Right lobe of liver (tissue), 6 donors: ENCODE results near the gene CS. TPM values are rescaled to one million over a fixed set of nuclear protein-coding genes. Genes with fewer than 3 reads are reported as not detected.
"Not testable (repeated sequence)": the region's sequence is repeated elsewhere in the genome, so short reads cannot be mapped to it uniquely, and the experiment has no call there.

Source experiments
- ATAC-seq, 4 donors: fragments of 200-7000 bp; cut with Tn5 transposase; one replicate each; pipeline ENCODE4 v1.9.1; 2020; ENCODE audit warnings: mild to moderate bottlenecking in 4 of 4, moderate library complexity in 4 of 4
- DNase-seq, 3 donors: peaks; one replicate each; pipeline ENCODE4 v3.0.0-alpha.2; 2020
- H3K27ac ChIP-seq, 3 donors: fragments of 200-600 bp; one replicate each; pipeline ENCODE4 v1.8.0; 2022
- H3K27me3 ChIP-seq, 2 donors: fragments of 200-600 bp; one replicate each; pipeline ENCODE4 v1.8.0; 2022
- H3K36me3 ChIP-seq, 4 donors: fragments of 200-600 bp; sonication (generic) in 1 of 4; one replicate each; pipeline versions ENCODE4 v1.5.1 to v1.8.0; 2017 to 2022; ENCODE audit warnings: control low read depth in 1 of 4
- H3K4me1 ChIP-seq, 4 donors: fragments of 200-600 bp; sonication (generic) in 1 of 4; one replicate each; pipeline versions ENCODE4 v1.5.1 to v1.8.0; 2017 to 2022; ENCODE audit warnings: control low read depth in 1 of 4
- H3K4me3 ChIP-seq, 3 donors: fragments of 200-600 bp; one replicate each; pipeline ENCODE4 v1.8.0; 2022
- H3K9me3 ChIP-seq, 4 donors: fragments of 200-600 bp; sonication (generic) in 1 of 4; one replicate each; pipeline versions ENCODE4 v1.5.1 to v1.8.0; 2017 to 2022; ENCODE audit warnings: control low read depth in 1 of 4
- CTCF ChIP-seq, 4 donors: fragments of 200-600 bp in 3 of 4; fragments of 450-650 bp in 1 of 4; IDR thresholded peaks; one replicate each; pipeline versions ENCODE4 v1.5.1 to v1.8.0; 2016 to 2022; ENCODE audit warnings: antibody characterized with exemption in 4 of 4, mild to moderate bottlenecking in 2 of 4
- POLR2A ChIP-seq: fragments of 450-650 bp; IDR thresholded peaks from one replicate; pipeline ENCODE4 v1.6.1; 2017; ENCODE audit warnings: antibody characterized with exemption, mild to moderate bottlenecking
- WGBS: methylation state at CpG from one replicate; pipeline ENCODE4 v1.1.6; 2018; ENCODE audit warnings: low coverage, low lambda C conversion rate; ENCODE audit not compliant: insufficient coverage; ENCODE audit errors: missing lambda C conversion rate; 5-methylcytosine and 5-hydroxymethylcytosine counted together
- intact Hi-C, 2 donors: fragments of 100-400 bp; cut with DNase I; formaldehyde crosslinking; loops; one replicate each; pipeline versions ENCODE4 v1.11.2 to v1.14.1; 2022
- total RNA-seq, 6 experiments: library from RNA; depleted of rRNA in 2 of 6; stranded (reverse); fragments of >200 nt in 2 of 6; fragmentation: NEBNext Ultra II Directional in 3 of 6; extraction: Animal tissue kit (Norgen Biotek cat#: 25700) in 3 of 6; gene quantifications; one replicate each; pipeline versions ENCODE4 v1.1.0 to v1.2.4, GENCODE V29; 2016 to 2023
- donor health status: DM: no; HTN: yes; CAD: no.
- donor health status: DM: no; HTN: no; CAD: no.
- donor health status: DM: no; HTN: no; CAD: no.
- donor health status: DM: no; HTN: yes; CAD: no.
- donor health status: DM: no; HTN: yes; CAD: no.

CS gene
- total RNA-seq, 6 experiments from 2014 or later, result 45.6 to 109 (median 61.2) TPM

GRCh38 chr12:56336361-56337167 is 36.4 kb upstream of the CS start:
- ATAC-seq, result no peak
- no peak for DNase-seq
- 80% methylated on average over 6 of the region's 9 CpGs for WGBS
- intact Hi-C loops, result no loop called here
- Histone ChIP-seq H3K9me3 (no peaks in the 10 kb centered on the region), H3K36me3 (peaks cover 0 to 1% (median 0%) of the 10 kb centered on the region in 4 donors), H3K27ac (no peak overlapping the region), H3K4me1 (peaks cover 0 to 14% (median 0%) of the 10 kb centered on the region in 4 donors), H3K27me3 (no peaks in the 10 kb centered on the region), H3K4me3 (no peak overlapping the region)
- TF ChIP-seq CTCF (IDR thresholded peaks at IDR 0.05) (no peak), POLR2A (no peak)

- 84% methylated on average over 5 of the region's 8 CpGs for WGBS
- intact Hi-C loops, result not testable (repeated sequence)
- H3K4me1 ChIP-seq, result peaks cover 0 to 14% (median 0%) of the 10 kb centered on the region in 4 donors
Observed at GRCh38 chr12:56335527-56335926, 35.4 kb upstream of the CS start.

GRCh38 chr12:56334490-56334793 is 34.3 kb upstream of the CS start:
- intact Hi-C loops, result no loop called here
- Histone ChIP-seq H3K27ac (peak overlapping the region; percentile 91 to 94 (median 93)), H3K36me3 (no peaks in the 10 kb centered on the region), H3K27me3 (no peaks in the 10 kb centered on the region), H3K9me3 (no peaks in the 10 kb centered on the region), H3K4me3 (peak overlapping the region; percentile 53 to 68 (median 57)), H3K4me1 (peaks cover 0 to 14% (median 0%) of the 10 kb centered on the region in 4 donors)
- WGBS, result 3% methylated on average over 5 of the region's 6 CpGs
- TF ChIP-seq CTCF (IDR thresholded peaks at IDR 0.05), result no peak
- TF ChIP-seq POLR2A, result no peak
- no peak for DNase-seq
- no peak for ATAC-seq

More at GRCh38 chr12:56335527-56335926, 35.4 kb upstream of the CS start:
- not testable (repeated sequence) for ATAC-seq, H3K9me3 ChIP-seq, H3K27ac ChIP-seq, H3K36me3 ChIP-seq, H3K27me3 ChIP-seq, DNase-seq, H3K4me3 ChIP-seq

- WGBS, result 0% methylated on average over 36 of the region's 45 CpGs
- peak; percentile 94 to 97 (median 95) for DNase-seq
- no peaks in the 10 kb centered on the region for H3K36me3 ChIP-seq
- TF ChIP-seq POLR2A (peak; percentile 86), CTCF (IDR thresholded peaks at IDR 0.05) (peak; percentile 39 to 50 (median 42))
- peak within 1 kb of the TSS; percentile 53 to 68 (median 57) for H3K4me3 ChIP-seq
- no peaks in the 10 kb centered on the region for H3K27me3 ChIP-seq
- intact Hi-C loops, result no loop called here
- no peaks in the 10 kb centered on the region for H3K9me3 ChIP-seq
- peak within 1 kb of the TSS; percentile 91 to 94 (median 93) for H3K27ac ChIP-seq
- H3K4me1 ChIP-seq, result peaks cover 0 to 16% (median 0%) of the 10 kb centered on the region in 4 donors
- ATAC-seq, result peak; percentile 96 to 98 (median 98)
Observed at GRCh38 chr12:56333679-56334489, 33.8 kb upstream of the CS start, which contains the start of gene PAN2. TSS of gene PAN2 (minus strand) at chr12:56334000. CDS start at chr12:56333094, 906 bp downstream.
